HG02852 (cell line): Measurements from ENCODE around the gene CPA1.

Experiments used
- ATAC-seq: cut with Tn5 transposase; IDR thresholded peaks from one replicate; pipeline ENCODE4 v1.9.1; 2021; ENCODE audit warnings: mild to moderate bottlenecking, moderate library complexity; ENCODE audit not compliant: unreplicated experiment

CPA1 gene

GRCh38 chr7:130353196-130353595 lies 27.1 kb upstream of the CPA1 start:
- no peak for ATAC-seq

- ATAC-seq = no peak
Measured at GRCh38 chr7:130356121-130356875, 24.0 kb upstream of the CPA1 start.

- ATAC-seq = no peak
Measured at GRCh38 chr7:130356876-130357611, 23.2 kb upstream of the CPA1 start.

GRCh38 chr7:130358471-130358870 lies 21.8 kb upstream of the CPA1 start:
- no peak for ATAC-seq

GRCh38 chr7:130359276-130359857 lies 20.9 kb upstream of the CPA1 start:
- ATAC-seq = no peak

- ATAC-seq = no peak
Measured at GRCh38 chr7:130360518-130360917, 19.8 kb upstream of the CPA1 start.

GRCh38 chr7:130361681-130362080 lies 18.6 kb upstream of the CPA1 start:
- ATAC-seq = no peak

GRCh38 chr7:130362251-130362816 lies 18.0 kb upstream of the CPA1 start:
- ATAC-seq = no peak

- ATAC-seq = peak; percentile 50
Measured at GRCh38 chr7:130363026-130363847, 17.1 kb upstream of the CPA1 start.

- no peak for ATAC-seq
Measured at GRCh38 chr7:130364451-130364850, 15.8 kb upstream of the CPA1 start.

- no peak for ATAC-seq
Measured at GRCh38 chr7:130365088-130365487, 15.2 kb upstream of the CPA1 start.

GRCh38 chr7:130365511-130366441 lies 14.5 kb upstream of the CPA1 start:
- peak; percentile 62 for ATAC-seq

- no peak for ATAC-seq
Measured at GRCh38 chr7:130366564-130366963, 13.7 kb upstream of the CPA1 start.

- ATAC-seq = no peak
Measured at GRCh38 chr7:130367088-130367755, 13.1 kb upstream of the CPA1 start.

GRCh38 chr7:130367836-130368746 lies 12.2 kb upstream of the CPA1 start:
- no peak for ATAC-seq

GRCh38 chr7:130369110-130369711 lies 11.1 kb upstream of the CPA1 start:
- ATAC-seq = no peak

- no peak for ATAC-seq
Measured at GRCh38 chr7:130369831-130370550, 10.3 kb upstream of the CPA1 start.
